AG08395 (cell line): Measurements from ENCODE around the gene RSL24D1.

Experiments
- DNase-seq: peaks from one replicate; pipeline ENCODE4 v3.0.0; 2012; ENCODE audit warnings: mixed read lengths, low spot score

Gene RSL24D1

GRCh38 chr15:55196458-55197361 lies at the start of gene RSL24D1:
TSS of gene RSL24D1 (minus strand) at chr15:55196941. CDS start at chr15:55196890, 51 bp downstream.
- peak; percentile 97 for DNase-seq

- DNase-seq, result no peak
Observed at GRCh38 chr15:55245059-55245458, 48.3 kb upstream of the RSL24D1 start.

- no peak for DNase-seq
Observed at GRCh38 chr15:55241891-55242290, 45.1 kb upstream of the RSL24D1 start.

DNA sequence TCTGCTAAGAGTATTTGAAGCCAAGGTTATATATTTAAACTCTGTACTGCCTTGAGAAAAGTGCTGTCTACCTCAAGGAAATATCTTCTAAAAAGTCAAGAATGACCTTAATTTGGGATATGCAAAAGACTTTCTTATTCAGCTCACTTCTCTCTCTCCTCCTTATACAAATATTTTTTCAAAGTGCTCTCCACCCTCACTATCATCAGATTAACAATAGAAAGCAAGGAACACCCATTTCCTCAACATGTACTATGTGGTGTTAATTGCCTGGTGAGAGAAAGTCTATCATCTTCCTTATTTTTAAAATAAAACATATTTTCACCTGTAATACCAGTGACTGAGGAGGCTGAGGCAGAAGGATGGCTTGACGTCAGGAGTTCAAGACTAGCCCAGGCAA lies 44.4 kb upstream of the RSL24D1 start:
- no peak for DNase-seq

DNA sequence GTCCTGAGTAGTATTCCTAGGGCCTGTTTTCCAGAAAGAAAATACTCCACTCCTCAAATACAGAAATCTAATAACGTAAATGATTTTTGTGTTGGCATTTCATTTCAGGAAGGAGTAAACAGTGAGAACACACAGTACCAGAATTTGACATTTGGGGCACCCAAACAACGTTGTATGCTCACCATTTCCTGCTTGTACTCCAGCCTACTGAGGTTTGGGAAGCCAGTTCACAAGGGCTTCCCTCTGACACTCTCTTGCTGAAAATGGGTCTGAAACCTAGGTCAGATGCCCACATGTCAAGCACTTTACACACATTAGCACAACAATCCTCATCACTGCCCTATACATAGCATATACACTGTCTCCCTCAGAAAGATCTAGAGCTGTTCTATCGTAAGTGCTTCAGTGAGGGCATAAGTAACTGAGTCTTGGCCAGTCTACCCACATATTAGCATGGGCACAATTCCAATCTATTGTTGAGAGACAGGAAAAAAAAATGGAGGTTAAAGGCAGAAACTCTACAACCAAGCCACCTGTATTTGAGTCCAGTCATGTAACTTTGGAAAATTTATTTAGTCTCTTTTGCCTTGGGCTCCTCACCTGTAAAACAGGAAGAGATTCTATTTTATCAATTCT lies 43.5 kb upstream of the RSL24D1 start:
- no peak for DNase-seq

- no peak for DNase-seq
Observed at GRCh38 chr15:55239440-55240124, 42.8 kb upstream of the RSL24D1 start.

- no peak for DNase-seq
Observed at GRCh38 chr15:55238877-55239276, 42.1 kb upstream of the RSL24D1 start.

DNA sequence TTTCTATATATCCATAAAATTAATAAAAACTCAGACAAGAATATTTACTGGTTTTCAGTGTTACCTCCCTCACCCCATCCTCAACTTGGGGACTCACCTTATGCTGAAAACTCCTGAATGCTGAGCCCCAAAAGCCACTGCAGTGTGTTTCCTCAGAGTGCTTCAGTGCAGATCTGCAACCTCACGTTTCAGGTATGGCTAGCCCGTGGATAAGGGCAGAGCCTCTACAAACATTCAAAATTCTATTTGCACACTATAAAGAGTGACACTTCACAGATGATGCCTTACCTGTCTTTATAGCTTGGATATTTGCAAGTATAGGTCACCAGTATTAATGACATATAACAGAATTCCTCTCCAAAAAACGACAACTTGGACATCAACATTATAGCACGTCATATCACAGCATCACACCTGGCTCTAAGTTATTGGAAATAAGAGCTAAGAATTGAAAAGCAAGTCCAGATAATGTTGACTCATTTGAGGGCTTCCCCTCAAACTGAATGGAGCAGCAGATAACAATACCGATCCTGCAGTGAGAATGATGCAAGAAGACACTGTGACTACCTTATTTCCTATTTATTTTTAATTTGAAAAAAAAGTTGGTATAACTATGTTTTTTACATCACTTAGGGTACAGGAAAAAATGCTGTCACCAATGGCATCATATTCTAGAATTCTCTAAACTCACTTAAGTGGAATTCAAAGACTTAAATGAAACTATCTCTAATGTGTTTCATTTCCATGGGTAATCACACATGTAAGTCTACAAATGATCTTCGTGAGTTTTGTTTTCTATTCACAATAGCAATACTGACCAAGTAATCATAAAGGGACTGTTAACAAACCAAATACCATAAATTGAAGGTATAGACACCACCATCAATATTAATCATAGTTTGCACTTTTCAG lies 40.7 kb upstream of the RSL24D1 start:
- DNase-seq, result no peak

DNA sequence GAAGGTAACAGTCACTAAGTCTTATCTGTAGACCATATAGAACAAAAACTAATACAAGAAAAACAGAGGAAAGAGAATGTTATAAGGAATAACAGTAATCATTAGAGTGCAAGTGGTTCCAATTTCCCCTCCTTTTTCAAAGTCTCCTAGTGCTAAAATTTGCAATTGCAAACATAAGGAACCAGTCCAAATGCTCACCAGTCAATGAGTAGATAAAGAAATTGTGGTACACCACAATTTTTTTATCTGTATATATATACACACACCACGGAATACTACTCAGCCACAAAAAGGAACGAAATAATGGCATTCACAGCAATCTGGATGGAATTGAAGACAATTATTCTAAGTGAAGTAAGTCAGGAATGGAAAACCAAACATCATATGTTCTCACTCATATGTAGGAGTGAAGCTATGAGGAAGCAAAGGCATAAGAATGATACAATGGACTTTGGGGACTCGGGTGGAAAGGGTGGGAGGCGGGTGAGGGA lies 38.9 kb upstream of the RSL24D1 start:
- no peak for DNase-seq

- DNase-seq, result no peak
Observed at GRCh38 chr15:55234800-55235104, 38.0 kb upstream of the RSL24D1 start.

GRCh38 chr15:55234104-55234799 lies 37.5 kb upstream of the RSL24D1 start:
- DNase-seq, result no peak

DNA sequence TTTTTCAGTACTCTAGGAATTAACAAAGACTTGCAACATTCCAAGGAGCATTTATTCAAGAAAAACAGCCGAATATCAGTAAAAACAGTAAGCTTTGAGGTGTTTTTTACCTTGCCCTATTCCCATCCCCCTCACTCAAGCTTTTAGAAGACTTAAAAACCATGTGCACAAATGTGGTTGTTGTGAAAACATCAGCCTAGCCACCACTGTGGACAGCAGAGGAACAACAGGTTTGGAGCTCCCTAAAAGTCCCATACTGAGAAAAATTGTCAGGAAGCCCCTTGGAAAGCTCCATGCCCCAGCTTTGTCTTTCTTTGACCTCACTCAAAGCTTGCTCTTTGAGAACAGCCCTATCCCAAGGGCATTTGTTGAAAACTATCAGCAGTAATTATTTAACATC lies 34.7 kb upstream of the RSL24D1 start:
- no peak for DNase-seq

GRCh38 chr15:55230953-55231352 lies 34.2 kb upstream of the RSL24D1 start:
- DNase-seq, result no peak

DNA sequence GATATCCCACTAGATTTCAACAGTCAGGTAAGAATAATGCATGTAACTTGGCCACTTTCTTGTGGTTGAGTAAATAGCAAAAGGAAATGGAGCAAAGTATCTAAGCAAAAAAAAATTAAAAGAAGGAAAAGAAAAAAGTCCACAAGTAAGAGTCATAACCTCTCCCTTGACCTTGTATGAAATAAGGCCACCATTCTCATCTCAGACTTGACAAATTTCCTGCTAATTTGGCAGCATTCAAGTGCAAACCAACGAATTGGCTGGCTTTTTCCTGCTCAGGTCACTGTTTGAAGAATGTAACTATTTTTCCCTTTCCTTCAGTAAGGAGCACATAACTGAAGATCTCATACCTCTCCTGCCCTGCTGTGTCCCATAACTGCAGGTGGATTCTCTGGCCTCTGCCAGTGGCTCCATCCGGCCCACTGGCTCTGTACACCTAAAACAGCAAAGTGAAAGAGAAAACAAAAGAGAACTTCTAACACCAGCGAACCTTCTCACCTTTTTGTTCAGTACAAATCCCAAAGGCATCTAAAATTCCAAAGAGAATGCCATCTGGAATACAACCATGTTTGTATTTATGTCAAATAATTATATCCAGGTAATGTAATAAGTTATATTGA lies 33.4 kb upstream of the RSL24D1 start:
- no peak for DNase-seq

DNA sequence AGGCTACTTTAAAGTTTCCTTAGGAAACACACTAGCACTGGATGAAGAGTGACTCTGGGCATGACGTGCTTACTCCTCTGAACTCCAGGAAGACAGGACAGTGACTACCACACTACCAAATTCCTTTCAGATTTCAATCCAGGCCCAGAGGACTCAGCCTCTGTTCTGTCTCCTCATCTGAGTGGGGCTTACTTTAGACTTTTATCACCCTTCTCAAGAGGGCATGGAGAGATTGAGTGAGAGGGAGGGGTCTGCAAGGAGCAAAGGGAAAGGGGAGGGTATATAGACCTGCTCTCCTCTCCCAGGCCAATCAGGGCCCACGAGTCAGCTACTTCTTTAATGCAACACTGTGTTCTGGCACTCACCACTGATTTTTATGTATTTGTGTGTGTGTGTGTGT lies 29.4 kb upstream of the RSL24D1 start:
- no peak for DNase-seq

GRCh38 chr15:55224892-55225291 lies 28.2 kb upstream of the RSL24D1 start:
- DNase-seq, result no peak

GRCh38 chr15:55222588-55222987 lies 25.8 kb upstream of the RSL24D1 start:
- no peak for DNase-seq

DNA sequence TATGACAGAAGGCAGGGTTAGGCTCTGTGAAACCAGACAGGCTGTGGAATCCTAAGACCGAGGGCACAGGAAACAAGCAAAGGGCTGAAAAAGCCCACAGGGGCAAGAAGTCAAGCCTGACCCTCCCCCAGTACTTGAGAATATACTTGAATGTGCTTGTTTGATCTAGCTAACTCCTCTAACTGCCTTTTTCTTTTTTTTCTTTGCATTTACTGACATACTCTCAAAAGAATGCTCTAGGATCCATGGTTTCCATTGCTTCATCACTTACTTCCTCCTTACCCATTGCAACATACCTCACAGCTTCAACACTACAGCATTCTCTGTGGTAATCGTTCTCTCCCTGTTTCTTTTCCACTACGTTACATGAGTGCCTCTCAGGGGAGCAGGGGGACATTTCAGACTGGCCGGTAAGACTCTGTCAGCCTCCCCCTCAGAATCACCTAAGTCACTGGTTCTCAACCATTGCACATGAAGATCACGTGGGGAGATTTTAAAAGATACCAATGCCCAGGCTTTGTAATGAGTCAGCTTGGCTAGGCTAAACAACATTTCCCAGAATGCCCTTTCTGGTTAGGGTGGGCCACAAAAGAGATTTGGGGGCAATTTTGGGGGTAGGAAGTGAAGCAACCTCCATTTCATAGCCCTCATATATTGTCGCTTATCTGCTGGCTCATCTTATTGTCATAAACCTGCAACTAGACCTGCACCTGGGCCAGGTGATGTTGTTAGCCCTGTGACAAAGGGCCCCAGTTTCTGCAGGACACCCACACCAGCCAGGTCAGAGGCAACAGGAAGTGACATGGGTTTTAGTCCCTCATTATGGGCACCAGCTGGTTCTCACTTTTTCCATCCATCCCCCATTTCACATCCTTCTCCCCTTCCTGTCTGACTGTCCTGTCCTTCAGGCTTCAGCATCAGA lies 24.6 kb upstream of the RSL24D1 start:
- peak; percentile 83 for DNase-seq

DNA sequence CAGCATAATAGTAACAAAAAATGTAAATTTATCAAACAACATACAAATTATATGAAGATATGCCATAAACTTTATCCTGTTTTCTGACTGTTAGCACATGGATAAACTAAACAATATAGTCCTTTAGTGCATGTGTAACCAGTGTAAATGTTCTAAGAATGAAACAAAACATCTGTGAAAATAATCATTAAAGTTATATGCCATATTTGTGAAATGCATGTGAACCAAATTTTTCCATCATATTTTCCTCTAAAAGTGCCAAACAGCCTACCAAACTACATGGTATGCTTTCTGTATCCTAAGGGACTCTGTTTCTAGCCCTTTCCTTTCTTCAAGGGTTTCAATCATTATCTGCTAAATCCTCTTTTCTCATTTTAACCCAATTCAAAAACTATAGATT lies 23.9 kb upstream of the RSL24D1 start:
- no peak for DNase-seq

DNA sequence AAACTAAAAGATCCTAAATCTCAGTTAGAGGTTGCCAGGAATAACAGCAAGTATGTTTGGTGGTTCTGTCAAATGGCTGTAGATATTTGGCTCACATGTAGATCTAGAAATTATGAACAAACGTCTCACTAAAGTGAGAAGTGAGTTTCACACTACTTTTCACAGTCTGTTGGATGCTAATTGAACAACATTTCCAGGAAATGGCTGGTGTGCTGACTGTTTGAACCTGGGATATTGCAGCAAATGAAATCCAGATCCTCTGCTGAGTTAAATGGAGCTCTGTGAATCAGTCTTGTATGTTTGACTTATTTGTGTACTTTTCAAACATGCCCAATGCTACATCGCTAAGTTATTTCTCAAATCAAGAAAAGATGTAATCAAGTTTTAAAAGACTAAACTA lies 21.3 kb upstream of the RSL24D1 start:
- no peak for DNase-seq
